HG02759 (cell line): Measurements from ENCODE around the gene PIGL.
"Not testable (repeated sequence)": the region's sequence is repeated elsewhere in the genome, so short reads cannot be mapped to it uniquely, and the experiment has no call there.

Experiments used
- ATAC-seq: cut with Tn5 transposase; IDR thresholded peaks from one replicate; pipeline ENCODE4 v1.9.1; 2021; ENCODE audit warnings: mild to moderate bottlenecking, moderate library complexity; ENCODE audit not compliant: unreplicated experiment

Gene PIGL

DNA sequence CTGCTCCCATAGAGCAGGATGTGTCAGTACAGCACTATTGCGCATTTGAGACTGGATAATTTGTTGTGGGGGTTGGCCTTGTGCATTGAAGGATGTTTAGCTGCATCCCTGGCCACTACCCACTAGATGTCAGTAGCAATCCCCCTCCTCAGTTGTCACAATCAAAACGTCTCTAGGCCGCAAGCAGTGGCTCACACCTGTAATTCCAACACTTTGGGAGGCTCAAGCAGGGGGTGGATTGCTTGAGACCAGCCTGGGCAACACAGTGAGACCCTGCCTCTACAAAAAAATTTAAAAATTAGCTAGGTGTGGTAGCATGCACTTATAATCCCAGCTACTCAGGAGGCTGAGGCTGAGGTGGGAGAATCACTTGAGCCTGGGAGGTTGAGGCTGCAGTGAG is 87.8 kb downstream of the PIGL start:
- ATAC-seq, result no peak

- no peak for ATAC-seq
These were observed 89.2 kb downstream of the PIGL start for GRCh38 chr17:16306211-16306610.

- ATAC-seq, result not testable (repeated sequence)
These were observed 95.1 kb downstream of the PIGL start for GRCh38 chr17:16312061-16312460.

GRCh38 chr17:16313139-16314090 is 96.4 kb downstream of the PIGL start:
- no peak for ATAC-seq

DNA sequence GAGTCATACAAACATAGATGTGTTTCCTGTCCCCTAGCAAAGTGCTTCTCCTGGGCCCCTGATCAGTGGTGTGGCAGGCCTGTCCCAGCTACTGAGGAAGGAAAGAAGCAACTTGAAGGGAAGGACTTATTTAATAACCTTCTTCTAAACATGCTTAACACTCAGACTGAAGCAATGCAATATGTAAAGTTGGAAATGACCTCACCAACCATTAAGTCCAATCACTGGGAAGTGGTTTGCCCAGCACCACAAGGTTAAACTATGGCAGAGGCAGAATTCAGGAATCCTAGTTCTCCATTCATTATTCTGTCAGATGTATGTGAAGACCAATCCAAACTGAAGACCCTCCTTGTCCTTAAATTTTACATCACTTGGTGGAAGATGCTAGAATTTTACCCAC is 97.2 kb downstream of the PIGL start:
- ATAC-seq, result no peak

GRCh38 chr17:16314859-16315258 is 97.8 kb downstream of the PIGL start:
- ATAC-seq, result no peak

GRCh38 chr17:16319969-16320368 is 103.0 kb downstream of the PIGL start:
- ATAC-seq, result no peak

DNA sequence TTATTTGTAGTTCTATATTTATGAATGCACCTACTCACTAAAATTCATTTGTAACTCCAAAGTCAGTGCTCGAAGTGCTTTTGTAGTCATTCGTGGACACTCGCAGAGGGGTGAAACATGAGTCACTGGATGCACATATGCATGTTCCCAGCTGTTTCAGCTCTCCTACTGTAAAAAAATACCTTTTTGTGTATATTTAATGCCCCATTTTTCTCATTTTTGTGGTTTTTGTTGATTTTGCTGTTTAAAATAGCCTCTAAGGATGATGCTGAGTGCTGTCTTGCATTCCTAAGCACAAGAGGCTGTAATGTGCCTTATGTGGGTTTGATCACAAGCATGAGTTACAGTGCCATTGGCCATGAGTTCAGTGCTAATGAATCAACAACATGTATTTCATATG is 105.6 kb downstream of the PIGL start:
- no peak for ATAC-seq

DNA sequence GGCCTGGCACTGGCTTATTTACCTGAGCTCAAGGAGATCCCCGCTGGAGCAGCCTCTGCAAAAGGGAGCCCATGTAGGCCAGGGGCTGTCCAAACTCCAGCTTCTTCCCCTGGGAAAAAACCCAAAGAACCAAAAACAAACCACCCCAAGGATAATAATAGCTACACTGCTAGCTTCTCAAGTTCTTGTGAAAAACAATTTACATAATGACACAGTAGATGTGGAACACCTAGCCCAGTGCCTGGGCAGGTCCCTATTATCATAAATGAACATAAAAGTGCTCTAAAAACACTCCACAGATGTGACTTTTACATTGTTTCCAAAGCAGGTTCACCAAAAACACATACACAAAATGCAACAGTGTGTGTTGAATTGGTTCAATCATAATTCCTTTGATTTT is 109.0 kb downstream of the PIGL start:
- ATAC-seq, result no peak

DNA sequence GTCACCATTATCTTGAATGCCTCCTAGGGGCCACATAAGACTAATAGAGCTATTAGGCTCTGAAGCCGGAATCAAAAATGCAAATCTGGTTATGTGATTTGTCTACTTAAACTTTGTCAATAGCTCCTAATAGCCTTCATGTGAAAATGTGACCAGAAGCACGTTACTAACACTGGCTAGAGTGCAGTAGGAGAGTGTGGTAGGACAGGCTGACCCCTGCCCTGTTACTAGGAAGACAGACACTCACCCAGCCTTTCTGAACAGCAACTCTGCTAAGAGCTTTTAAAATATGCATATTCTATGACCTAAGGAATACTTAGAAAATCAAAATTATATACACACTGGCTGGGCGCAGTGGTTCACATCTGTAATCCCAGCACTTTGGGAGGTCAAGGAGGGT is 110.0 kb downstream of the PIGL start:
- ATAC-seq, result no peak

DNA sequence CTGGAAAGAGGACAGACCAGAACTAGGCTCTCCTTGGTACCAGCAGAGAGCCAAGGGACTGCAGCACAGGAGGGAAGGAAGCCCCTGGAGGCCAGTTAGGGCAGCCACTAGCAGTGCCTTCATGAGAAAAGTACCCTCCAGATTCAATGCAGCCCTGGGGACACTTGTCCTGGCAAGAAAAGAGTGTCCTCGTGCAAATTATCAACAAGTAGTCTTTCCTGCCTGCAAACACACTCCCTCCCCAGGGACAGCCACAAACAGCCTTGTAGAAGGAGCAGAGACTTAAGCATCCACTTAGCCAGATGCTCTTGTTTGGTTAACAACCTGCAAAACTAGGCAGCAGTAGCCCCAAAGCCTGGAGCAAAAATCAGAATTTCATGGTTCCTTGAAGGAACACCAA is 112.0 kb downstream of the PIGL start:
- ATAC-seq, result no peak

DNA sequence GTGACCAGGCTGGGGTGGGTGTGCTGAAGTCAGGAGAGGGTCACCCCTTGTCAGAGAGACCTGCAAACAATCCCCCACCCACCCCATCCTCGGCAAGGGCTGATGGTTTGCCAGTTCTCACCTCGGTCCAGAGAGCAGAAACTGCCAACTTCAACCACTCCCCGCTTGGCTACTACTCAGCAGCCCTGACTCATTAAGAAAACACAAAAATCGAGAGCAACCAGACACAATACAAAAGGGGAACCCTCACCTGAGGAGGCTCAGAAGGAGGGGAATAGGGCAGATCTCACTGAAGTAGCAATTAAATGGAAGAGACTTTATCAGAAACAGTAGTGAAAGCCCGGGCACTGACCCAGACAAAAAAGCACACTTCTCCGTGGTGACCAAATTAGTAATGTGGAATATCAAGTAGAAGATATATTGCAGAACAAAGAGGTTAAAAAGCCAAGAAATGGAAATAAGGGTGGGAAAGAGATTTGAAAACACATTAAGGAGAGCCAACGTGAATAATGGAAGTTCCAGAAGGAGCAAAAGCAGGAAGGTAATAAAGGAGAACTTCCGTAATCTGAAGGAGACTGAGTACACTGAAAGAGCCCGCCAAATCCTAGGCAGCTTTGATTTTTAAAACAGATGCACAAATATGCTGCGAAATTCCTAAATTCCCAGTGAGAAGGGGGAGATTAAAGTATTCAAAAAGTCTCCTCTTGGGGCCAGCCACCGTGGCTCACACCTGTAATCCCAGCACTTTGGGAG is 112.7 kb downstream of the PIGL start:
- peak; percentile 60 for ATAC-seq

GRCh38 chr17:16338391-16338790 is 121.4 kb downstream of the PIGL start:
- no peak for ATAC-seq

DNA sequence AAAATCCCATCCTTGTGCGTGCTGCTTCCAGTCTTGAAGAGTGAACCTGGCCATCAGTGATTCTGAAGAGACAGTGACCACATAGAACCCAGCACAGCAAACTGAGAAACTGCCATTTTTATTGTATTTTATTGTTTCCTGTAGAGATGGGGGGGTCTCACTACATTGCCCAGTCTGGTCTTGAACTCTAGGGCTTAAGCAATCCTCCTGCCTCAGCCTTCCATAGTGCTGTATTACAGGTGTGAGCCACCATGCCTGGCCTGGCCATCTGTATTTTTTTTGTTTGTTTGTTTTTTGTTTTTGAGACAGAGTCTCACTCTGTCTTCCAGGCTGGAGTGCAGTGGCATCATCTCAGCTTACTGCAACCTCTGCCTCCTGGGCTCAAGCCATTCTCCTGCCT is 122.4 kb downstream of the PIGL start:
- no peak for ATAC-seq

- ATAC-seq, result no peak
These were observed 122.9 kb downstream of the PIGL start for GRCh38 chr17:16339959-16340358.

- ATAC-seq, result no peak
These were observed 126.0 kb downstream of the PIGL start for GRCh38 chr17:16342979-16343378.

DNA sequence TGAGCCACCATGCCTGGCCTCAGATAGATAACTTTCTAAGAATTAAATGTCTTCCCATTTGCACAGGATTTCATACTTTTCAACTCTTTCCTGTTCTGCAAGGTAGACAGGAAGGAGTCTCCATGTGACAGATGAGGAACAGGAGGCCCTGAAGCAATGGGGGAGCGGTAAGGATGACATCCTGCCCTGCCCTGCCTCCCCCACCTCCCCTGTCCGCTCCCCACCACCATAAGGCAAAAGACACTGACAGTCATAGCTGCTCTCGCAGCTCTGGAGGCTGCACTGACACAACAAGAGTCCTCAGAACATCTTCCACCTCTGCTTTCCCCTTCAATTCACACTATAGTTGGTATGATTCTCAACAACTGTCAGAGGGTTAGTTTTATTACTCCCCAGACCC is 126.6 kb downstream of the PIGL start:
- no peak for ATAC-seq

- no peak for ATAC-seq
These were observed 128.6 kb downstream of the PIGL start for GRCh38 chr17:16345565-16345964.

GRCh38 chr17:16346721-16347271 is 129.8 kb downstream of the PIGL start:
- no peak for ATAC-seq

DNA sequence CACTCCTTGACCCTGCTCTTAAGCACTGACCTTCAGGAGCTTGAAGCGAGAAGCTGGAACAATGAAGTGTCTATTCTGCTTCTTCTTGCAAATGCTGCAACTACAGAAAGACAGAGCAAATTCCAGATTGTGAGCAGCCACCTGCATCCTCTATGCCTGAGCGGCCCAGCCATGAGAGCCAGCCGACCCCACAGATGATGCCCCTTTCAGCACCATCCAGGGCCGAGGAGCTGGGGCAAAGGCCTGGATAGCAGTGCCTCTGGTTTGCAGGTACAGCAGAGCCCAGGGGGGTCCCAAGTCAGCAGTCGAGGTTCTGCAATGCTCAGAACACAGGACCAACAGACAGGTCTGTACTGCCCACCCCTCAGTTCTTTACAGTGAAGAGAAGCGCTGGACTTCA is 131.6 kb downstream of the PIGL start:
- ATAC-seq, result no peak

DNA sequence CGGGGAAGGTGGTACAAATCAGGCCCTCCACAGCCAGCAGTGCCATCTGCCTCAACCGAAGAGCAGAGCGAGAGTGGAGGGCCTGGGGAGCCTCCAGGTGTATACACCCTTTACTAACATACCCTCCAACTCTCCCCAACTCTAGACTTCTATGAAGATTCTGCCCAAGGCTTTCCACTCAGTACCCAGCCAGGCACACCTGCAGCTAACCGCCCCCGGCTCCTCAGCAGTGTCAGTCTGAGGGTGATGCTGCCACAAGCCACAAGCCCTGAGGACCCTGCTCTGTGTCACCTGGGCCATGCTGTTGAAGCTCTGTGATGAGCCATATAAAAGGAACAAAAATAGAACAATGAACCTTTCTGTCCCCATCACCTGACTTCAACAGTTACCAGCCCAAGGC is 132.4 kb downstream of the PIGL start:
- ATAC-seq, result no peak

DNA sequence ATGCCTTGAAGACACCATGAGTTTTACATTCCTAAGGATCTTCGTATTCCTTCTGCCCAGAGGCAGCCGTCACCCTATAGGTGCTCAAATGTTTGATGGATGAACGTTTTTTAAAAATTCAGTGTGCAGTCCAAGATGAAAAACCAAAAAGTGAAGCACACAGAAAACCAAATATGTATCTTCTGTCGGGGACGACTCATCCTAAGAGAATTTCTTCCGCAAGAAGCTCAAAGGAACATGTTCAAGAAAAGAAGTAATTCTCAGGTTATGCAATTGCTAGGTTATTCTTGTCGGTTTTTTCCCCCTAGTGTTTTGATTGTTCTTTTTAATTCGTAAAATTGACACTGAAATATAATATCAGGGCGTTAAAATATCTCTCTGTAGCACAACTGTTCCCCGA is 134.8 kb downstream of the PIGL start:
- no peak for ATAC-seq
